Progenitor cell of endocrine pancreas (in vitro differentiated cells): ENCODE measurements around the gene THRB. TPM values are rescaled to one million over a fixed set of nuclear protein-coding genes. Genes with fewer than 3 reads are reported as not detected.
A peak's percentile ranks its signal among the peaks of the same experiment; 100 is the strongest.

ENCODE experiments used
- DNase-seq: peaks from one replicate; pipeline ENCODE4 v3.0.0; 2021; ENCODE audit warnings: low spot score; ENCODE audit not compliant: unreplicated experiment
- H3K27ac Mint-ChIP-seq: 2 replicates; pipeline ENCODE4 v1.8.0; 2021; ENCODE audit warnings: mild to moderate bottlenecking, moderate library complexity, mixed read lengths
- H3K27me3 Mint-ChIP-seq: 2 replicates; pipeline ENCODE4 v1.8.0; 2021; ENCODE audit warnings: mixed read lengths
- H3K36me3 Mint-ChIP-seq: 2 replicates; pipeline ENCODE4 v1.8.0; 2022; ENCODE audit warnings: mixed read lengths; ENCODE audit not compliant: insufficient read depth
- H3K4me1 Mint-ChIP-seq: 2 replicates; pipeline ENCODE4 v1.8.0; 2021; ENCODE audit warnings: low read depth, mixed read lengths
- H3K4me3 Mint-ChIP-seq: 2 replicates; pipeline ENCODE4 v1.8.0; 2021; ENCODE audit warnings: low read depth, mild to moderate bottlenecking, moderate library complexity, mixed read lengths
- H3K9me3 Mint-ChIP-seq: 2 replicates; pipeline ENCODE4 v1.8.0; 2021; ENCODE audit warnings: low read depth, mixed read lengths
- CTCF ChIP-seq: fragments of 200-600 bp; sonication (generic); IDR thresholded peaks from one replicate; pipeline ENCODE4 v1.5.0; 2021; ENCODE audit warnings: antibody characterized with exemption, mild to moderate bottlenecking; ENCODE audit not compliant: unreplicated experiment
- total RNA-seq: library from RNA; stranded (reverse); gene quantifications from 2 replicates; pipeline ENCODE4 v1.2.1, GENCODE V29; 2021

The THRB gene
- total RNA-seq, 1 donor from 2014 or later = 19.7 TPM

- peaks cover 11% of the 10 kb centered on the region for H3K4me1 Mint-ChIP-seq
- no peaks in the 10 kb centered on the region for H3K36me3 Mint-ChIP-seq
- no peaks in the 10 kb centered on the region for H3K9me3 Mint-ChIP-seq
- peak overlapping the region; percentile 12 for H3K27ac Mint-ChIP-seq
- DNase-seq = no peak
- no peaks in the 10 kb centered on the region for H3K27me3 Mint-ChIP-seq
- no peak overlapping the region for H3K4me3 Mint-ChIP-seq
- no peak for TF ChIP-seq CTCF
These were observed 313.4 kb downstream of the THRB start for GRCh38 chr3:24181256-24181655.

GRCh38 chr3:24180616-24181015 lies 314.0 kb downstream of the THRB start:
- TF ChIP-seq CTCF = no peak
- peak overlapping the region; percentile 21 for H3K27ac Mint-ChIP-seq
- peaks cover 11% of the 10 kb centered on the region for H3K4me1 Mint-ChIP-seq
- no peak overlapping the region for H3K4me3 Mint-ChIP-seq
- H3K9me3 Mint-ChIP-seq = no peaks in the 10 kb centered on the region
- no peak for DNase-seq
- H3K36me3 Mint-ChIP-seq = no peaks in the 10 kb centered on the region
- H3K27me3 Mint-ChIP-seq = no peaks in the 10 kb centered on the region

- Mint-ChIP-seq H3K27ac (no peak overlapping the region), H3K9me3 (no peaks in the 10 kb centered on the region), H3K36me3 (no peaks in the 10 kb centered on the region), H3K4me3 (no peak overlapping the region), H3K27me3 (no peaks in the 10 kb centered on the region), H3K4me1 (peaks cover 11% of the 10 kb centered on the region)
- no peak for TF ChIP-seq CTCF
- no peak for DNase-seq
These were observed 317.4 kb downstream of the THRB start for GRCh38 chr3:24177201-24177600.

- H3K4me1 Mint-ChIP-seq = no peaks in the 10 kb centered on the region
- H3K9me3 Mint-ChIP-seq = no peaks in the 10 kb centered on the region
- H3K36me3 Mint-ChIP-seq = no peaks in the 10 kb centered on the region
- no peak overlapping the region for H3K27ac Mint-ChIP-seq
- no peaks in the 10 kb centered on the region for H3K27me3 Mint-ChIP-seq
- H3K4me3 Mint-ChIP-seq = no peak overlapping the region
- TF ChIP-seq CTCF = no peak
- no peak for DNase-seq
These were observed 320.0 kb downstream of the THRB start for GRCh38 chr3:24174614-24175013.

- DNase-seq = no peak
These were observed 325.7 kb downstream of the THRB start for GRCh38 chr3:24168977-24169376.

More at GRCh38 chr3:24168977-24169376, 325.7 kb downstream of the THRB start:
- Mint-ChIP-seq H3K27ac (no peak overlapping the region), H3K36me3 (no peaks in the 10 kb centered on the region), H3K4me3 (no peak overlapping the region), H3K9me3 (no peaks in the 10 kb centered on the region), H3K27me3 (no peaks in the 10 kb centered on the region), H3K4me1 (peaks cover 12% of the 10 kb centered on the region)
- TF ChIP-seq CTCF = no peak
